Measurements from ENCODE around the gene RPAP3. TPM values are rescaled to one million over a fixed set of nuclear protein-coding genes. Genes with fewer than 3 reads are reported as not detected.

RPAP3 gene
- polyA plus RNA-seq, 3 donors, result 9.6 to 20.6 (median 19.0) TPM

GRCh38 chr12:47739979-47740378 lies 34.1 kb upstream of the RPAP3 start:
- no peaks in the 10 kb centered on the region for H3K27me3 ChIP-seq (ENCODE audit: control insufficient read depth in 2 of 2, insufficient read depth in 2 of 2, low read length in 2 of 2)
- peak overlapping the region in 1 of 7 donors; percentile 32 for H3K27ac Mint-ChIP-seq
- H3K9me3 Mint-ChIP-seq, result peaks cover 0 to 1% (median 0%) of the 10 kb centered on the region in 7 donors
- intact Hi-C loops (cut with micrococcal nuclease), result loop anchor here in 1 of 2 donors (5.0 kb wide), 1 partner anchor 37 kb away; no protein-coding TSS in a partner anchor
- H3K27ac ChIP-seq (ENCODE audit: low read depth in 1 of 2, low read length in 2 of 2), result no peak overlapping the region
- no peaks in the 10 kb centered on the region for H3K9me3 ChIP-seq (replicated peaks in 1 of 2; ENCODE audit: control insufficient read depth in 1 of 2, insufficient read depth in 1 of 2, low read length in 2 of 2)
- TF ChIP-seq CTCF (IDR thresholded peaks at IDR 0.05), result no peak
- no peaks in the 10 kb centered on the region for H4K20me1 ChIP-seq (ENCODE audit: insufficient read depth, low read length)
- no peak overlapping the region for H3K4me3 ChIP-seq (replicated peaks in 1 of 3; ENCODE audit: low read depth in 2 of 3, low read length in 3 of 3)
- WGBS (ENCODE audit: insufficient coverage), result 75% methylated on average over 9 of the region's 12 CpGs
- H3K4me3 Mint-ChIP-seq, result peak overlapping the region in 1 of 2 donors; percentile 51
- no peak overlapping the region for H2AFZ ChIP-seq (ENCODE audit: insufficient read depth, low read depth, low read length, poor library complexity, severe bottlenecking)
- no peaks in the 10 kb centered on the region for H3K79me2 ChIP-seq (ENCODE audit: insufficient read depth, low read length)
- H3K36me3 ChIP-seq (replicated peaks in 1 of 2; ENCODE audit: control insufficient read depth in 1 of 2, insufficient read depth in 2 of 2, low read length in 2 of 2), result no peaks in the 10 kb centered on the region
- H3K9ac ChIP-seq (ENCODE audit: insufficient read depth, low read length, poor library complexity, severe bottlenecking), result no peak overlapping the region
- peaks cover 0 to 2% of the 10 kb centered on the region in 2 donors for H3K36me3 Mint-ChIP-seq
- peaks cover 12 to 18% (median 16%) of the 10 kb centered on the region in 3 donors for H3K27me3 Mint-ChIP-seq (ENCODE audit: low read depth in 3 of 3)
- peaks cover 48% of the 10 kb centered on the region for H3K4me1 Mint-ChIP-seq
- H3K4me2 ChIP-seq (replicated peaks; ENCODE audit: extremely low read depth, low read length, poor library complexity, severe bottlenecking), result no peak overlapping the region
- H3K4me1 ChIP-seq (ENCODE audit: control insufficient read depth in 1 of 2, insufficient read depth in 2 of 2, low read length in 2 of 2), result peaks cover 30 to 41% of the 10 kb centered on the region in 2 donors
- no peak for DNase-seq

- no peaks in the 10 kb centered on the region for H3K79me2 ChIP-seq (ENCODE audit: insufficient read depth, low read length)
- no peak overlapping the region for H3K9ac ChIP-seq (ENCODE audit: insufficient read depth, low read length, poor library complexity, severe bottlenecking)
- peaks cover 0 to 1% (median 0%) of the 10 kb centered on the region in 7 donors for H3K9me3 Mint-ChIP-seq
- intact Hi-C loops (cut with micrococcal nuclease), result no loop called here
- no peak for DNase-seq
- no peaks in the 10 kb centered on the region for H4K20me1 ChIP-seq (ENCODE audit: insufficient read depth, low read length)
- no peak overlapping the region for H3K27ac ChIP-seq (ENCODE audit: low read depth in 1 of 2, low read length in 2 of 2)
- H3K36me3 Mint-ChIP-seq, result peaks cover 0 to 2% of the 10 kb centered on the region in 2 donors
- H3K4me3 Mint-ChIP-seq, result peak overlapping the region in 1 of 2 donors; percentile 39
- 94% methylated on average over 2 of the region's 3 CpGs for WGBS (ENCODE audit: insufficient coverage)
- H3K36me3 ChIP-seq (replicated peaks in 1 of 2; ENCODE audit: control insufficient read depth in 1 of 2, insufficient read depth in 2 of 2, low read length in 2 of 2), result no peaks in the 10 kb centered on the region
- no peak overlapping the region for H3K4me2 ChIP-seq (replicated peaks; ENCODE audit: extremely low read depth, low read length, poor library complexity, severe bottlenecking)
- TF ChIP-seq CTCF (IDR thresholded peaks at IDR 0.05), result no peak
- no peaks in the 10 kb centered on the region for H3K27me3 ChIP-seq (ENCODE audit: control insufficient read depth in 2 of 2, insufficient read depth in 2 of 2, low read length in 2 of 2)
- peaks cover 11 to 18% (median 14%) of the 10 kb centered on the region in 3 donors for H3K27me3 Mint-ChIP-seq (ENCODE audit: low read depth in 3 of 3)
- H3K9me3 ChIP-seq (replicated peaks in 1 of 2; ENCODE audit: control insufficient read depth in 1 of 2, insufficient read depth in 1 of 2, low read length in 2 of 2), result no peaks in the 10 kb centered on the region
- H3K4me3 ChIP-seq (replicated peaks in 1 of 3; ENCODE audit: low read depth in 2 of 3, low read length in 3 of 3), result no peak overlapping the region
- H3K4me1 Mint-ChIP-seq, result peaks cover 48% of the 10 kb centered on the region
- H2AFZ ChIP-seq (ENCODE audit: insufficient read depth, low read depth, low read length, poor library complexity, severe bottlenecking), result no peak overlapping the region
- H3K4me1 ChIP-seq (ENCODE audit: control insufficient read depth in 1 of 2, insufficient read depth in 2 of 2, low read length in 2 of 2), result peaks cover 30 to 41% of the 10 kb centered on the region in 2 donors
- H3K27ac Mint-ChIP-seq, result no peak overlapping the region
Observed at GRCh38 chr12:47739297-47739696, 33.5 kb upstream of the RPAP3 start.
